ENCODE data around the gene GREB1L. TPM values are rescaled to one million over a fixed set of nuclear protein-coding genes. Genes with fewer than 3 reads are reported as not detected.

The GREB1L gene
- total and polyA plus RNA-seq, 10 of the 15 experiments (the other 5 are each of a cell fraction or from before 2014, with no cell fraction given) = under 0.01 to 0.11 (median 0.03) TPM; not detected in 1

- TF ChIP-seq IRF5 (IDR thresholded peaks at IDR 0.05; ENCODE audit: borderline replicate concordance) (no peak), MXI1 (IDR thresholded peaks at IDR 0.05; ENCODE audit: low read depth, low read length) (no peak), LARP7 (IDR thresholded peaks at IDR 0.05) (no peak), PML (IDR thresholded peaks at IDR 0.05; ENCODE audit: low read length) (no peak), ZNF274 (IDR thresholded peaks at IDR 0.05; ENCODE audit: insufficient read depth, insufficient read length) (no peak), HDGF (IDR thresholded peaks at IDR 0.05) (no peak), CREM (IDR thresholded peaks at IDR 0.05; ENCODE audit: low read depth) (no peak), ZBTB40 (IDR thresholded peaks at IDR 0.05; ENCODE audit: borderline replicate concordance) (no peak), IRF3 (IDR thresholded peaks at IDR 0.05) (no peak), EGR1 (IDR thresholded peaks at IDR 0.05; ENCODE audit: borderline replicate concordance in 1 of 2, low read depth in 2 of 2, low read length in 2 of 2) (no peak), SP1 (IDR thresholded peaks at IDR 0.05; ENCODE audit: low read depth, low read length) (no peak)
Measured at GRCh38 chr18:21457179-21457535, 215.1 kb downstream of the GREB1L start (continued).

Measured in GM12878 (cell line).